GM18505 (cell line): Measurements from ENCODE around the gene TMEM270.
"Not testable (repeated sequence)": the region's sequence is repeated elsewhere in the genome, so short reads cannot be mapped to it uniquely, and the experiment has no call there.

ENCODE experiments used
- ATAC-seq: cut with Tn5 transposase; IDR thresholded peaks from one replicate; pipeline ENCODE4 v1.9.1; 2021; ENCODE audit not compliant: unreplicated experiment
- POLR2A ChIP-seq: IDR thresholded peaks from 4 replicates; pipeline ENCODE4 v1.6.1; 2011; ENCODE audit warnings: borderline replicate concordance; ENCODE audit not compliant: insufficient read depth, insufficient read length; ENCODE audit errors: extremely low read depth

The TMEM270 gene, protein sequence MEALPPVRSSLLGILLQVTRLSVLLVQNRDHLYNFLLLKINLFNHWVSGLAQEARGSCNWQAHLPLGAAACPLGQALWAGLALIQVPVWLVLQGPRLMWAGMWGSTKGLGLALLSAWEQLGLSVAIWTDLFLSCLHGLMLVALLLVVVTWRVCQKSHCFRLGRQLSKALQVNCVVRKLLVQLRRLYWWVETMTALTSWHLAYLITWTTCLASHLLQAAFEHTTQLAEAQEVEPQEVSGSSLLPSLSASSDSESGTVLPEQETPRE

DNA sequence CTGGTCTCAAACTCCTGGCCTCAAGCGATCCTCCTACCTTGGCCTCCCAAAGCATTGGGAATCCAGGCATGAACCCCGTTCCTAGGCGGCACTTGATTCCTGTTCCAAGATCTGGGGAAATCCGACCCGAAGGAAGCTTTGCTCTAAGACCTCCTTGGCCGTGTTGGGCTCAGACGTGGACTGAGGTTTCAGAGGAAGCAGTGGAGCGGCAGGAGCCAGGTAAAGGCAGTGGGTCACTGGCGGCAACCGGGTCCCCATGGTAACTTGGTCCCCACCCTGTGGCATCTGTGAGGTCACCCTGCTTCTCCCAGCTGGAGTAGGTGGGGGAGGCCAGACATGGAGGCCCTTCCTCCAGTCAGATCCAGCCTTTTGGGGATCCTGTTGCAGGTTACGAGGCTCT lies at the start of gene TMEM270:
Gene TMEM270, plus strand, starts transcription at position 301 of the 400 bp plus-strand sequence. Its CDS starts 36 bp downstream, at position 337.
- no peak for ATAC-seq
- no peak for TF ChIP-seq POLR2A

GRCh38 chr7:73811760-73812168 lies 49.2 kb upstream of the TMEM270 start:
- no peak for TF ChIP-seq POLR2A
- no peak for ATAC-seq

GRCh38 chr7:73812996-73813395 lies 48.0 kb upstream of the TMEM270 start:
- ATAC-seq = no peak
- no peak for TF ChIP-seq POLR2A

DNA sequence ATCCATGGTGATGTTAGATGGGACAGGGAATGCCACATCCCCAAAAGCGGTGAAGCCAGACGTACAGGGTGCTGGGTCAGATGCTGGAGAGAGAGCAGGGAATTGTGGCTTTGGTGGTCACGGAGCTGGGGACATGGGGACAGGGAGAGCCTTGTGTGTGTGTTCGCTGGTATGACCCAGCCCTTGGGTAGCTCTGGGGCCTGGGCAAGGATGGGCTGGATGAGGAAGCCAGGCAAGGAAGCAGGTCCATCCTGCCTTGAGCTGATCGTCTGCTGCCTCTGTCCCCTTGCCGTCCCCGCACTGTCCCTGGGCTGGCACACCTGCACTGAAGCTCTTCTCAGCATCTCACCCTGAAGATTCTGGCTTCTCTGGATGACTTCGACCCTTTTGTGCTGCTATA lies 45.5 kb upstream of the TMEM270 start:
- ATAC-seq = no peak

GRCh38 chr7:73817121-73817520 lies 43.8 kb upstream of the TMEM270 start:
- TF ChIP-seq POLR2A = no peak
- no peak for ATAC-seq

More for the DNA sequence above, 45.5 kb upstream of the TMEM270 start:
- no peak for TF ChIP-seq POLR2A

DNA sequence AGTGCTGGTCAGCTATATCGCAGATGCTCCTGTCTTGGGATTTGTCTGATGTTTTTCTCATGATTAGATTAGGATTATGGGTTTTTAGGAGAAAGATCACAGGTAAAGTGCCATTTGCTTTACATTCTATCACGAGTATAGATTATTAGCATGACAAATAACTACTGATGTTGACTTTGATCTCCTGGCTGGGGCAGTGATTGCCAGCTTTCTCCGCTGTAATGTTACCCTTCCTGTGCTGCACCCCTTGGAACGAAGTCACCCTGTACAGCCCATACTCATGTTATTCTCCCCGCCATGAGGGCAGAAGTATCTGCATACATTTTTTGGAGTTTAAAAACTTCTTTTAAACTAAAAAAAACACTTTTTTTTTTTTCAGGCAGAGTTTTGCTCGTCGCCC lies 40.9 kb upstream of the TMEM270 start:
- TF ChIP-seq POLR2A = no peak
- ATAC-seq = no peak

- ATAC-seq = not testable (repeated sequence)
Measured at GRCh38 chr7:73821597-73822285, 39.2 kb upstream of the TMEM270 start.

- ATAC-seq = no peak
Measured at GRCh38 chr7:73822319-73823173, 38.4 kb upstream of the TMEM270 start.

GRCh38 chr7:73823257-73823656 lies 37.7 kb upstream of the TMEM270 start:
- no peak for ATAC-seq
- no peak for TF ChIP-seq POLR2A

More at GRCh38 chr7:73822319-73823173, 38.4 kb upstream of the TMEM270 start:
- TF ChIP-seq POLR2A = no peak

DNA sequence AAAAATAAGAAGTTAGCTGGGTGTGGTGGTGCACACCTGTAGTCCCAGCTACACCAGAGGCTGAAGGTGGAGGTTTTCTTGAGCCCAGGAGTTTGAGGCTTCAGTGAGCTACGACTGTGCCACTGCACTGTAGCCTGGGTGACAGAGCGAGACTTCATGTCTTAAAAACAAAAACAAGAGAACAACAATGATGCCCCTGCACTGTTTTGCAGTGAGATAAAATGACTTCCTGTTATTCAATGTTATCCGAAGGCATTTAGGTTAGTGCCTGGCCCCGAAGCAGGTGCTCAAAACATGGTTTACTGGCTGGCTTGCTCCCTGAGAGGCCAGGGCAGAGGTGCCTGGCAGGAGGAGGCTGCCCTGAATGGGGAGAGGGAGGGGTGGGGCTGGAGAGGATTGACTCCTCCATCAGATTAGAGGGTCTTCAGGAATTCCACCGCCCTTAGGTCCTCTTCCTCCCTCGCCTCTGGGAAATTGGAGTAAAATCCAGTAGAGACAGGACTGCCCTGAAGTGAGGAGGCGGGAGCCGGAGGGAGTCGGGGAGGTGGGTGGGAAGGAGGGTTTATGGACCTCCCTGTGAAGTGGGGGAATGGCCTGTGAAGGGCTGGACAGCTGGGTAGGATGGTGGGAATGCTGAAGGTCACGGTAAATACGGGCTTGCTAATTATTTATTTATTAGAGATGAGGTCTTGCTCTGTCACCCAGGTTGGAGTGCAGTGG lies 36.9 kb upstream of the TMEM270 start:
- no peak for ATAC-seq

GRCh38 chr7:73824986-73825385 lies 36.0 kb upstream of the TMEM270 start:
- no peak for ATAC-seq
- TF ChIP-seq POLR2A = no peak

More for the DNA sequence above, 36.9 kb upstream of the TMEM270 start:
- no peak for TF ChIP-seq POLR2A

DNA sequence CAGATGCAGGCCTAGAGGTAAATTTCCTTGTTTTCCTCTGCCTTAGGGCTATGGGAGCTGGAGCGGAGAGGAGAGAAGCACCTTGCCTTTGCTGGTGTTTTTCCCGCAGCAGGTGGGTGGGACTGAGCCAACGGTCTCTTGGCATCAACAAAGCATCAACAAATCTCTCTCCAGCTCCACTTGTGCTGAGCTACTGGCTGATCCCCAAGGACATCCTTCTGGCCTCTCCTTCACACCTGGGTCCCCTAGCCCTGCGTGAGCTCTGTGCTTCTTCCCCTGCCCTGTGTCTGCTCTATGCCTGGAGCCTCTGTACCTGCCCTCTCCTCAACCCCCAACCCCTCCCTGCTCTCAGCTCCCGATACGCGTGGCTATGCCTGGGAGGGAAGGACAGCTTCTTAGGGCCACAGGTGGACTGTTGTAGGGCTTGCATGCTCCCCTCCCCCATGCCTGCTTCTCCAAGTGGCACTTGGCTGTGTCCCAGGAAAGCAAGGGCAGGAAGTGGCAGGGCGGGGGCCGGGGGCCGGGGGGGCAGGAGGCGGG lies 33.3 kb upstream of the TMEM270 start:
- no peak for ATAC-seq
- TF ChIP-seq POLR2A = no peak

GRCh38 chr7:73828107-73828803 lies 32.7 kb upstream of the TMEM270 start:
- ATAC-seq = no peak
- TF ChIP-seq POLR2A = no peak

DNA sequence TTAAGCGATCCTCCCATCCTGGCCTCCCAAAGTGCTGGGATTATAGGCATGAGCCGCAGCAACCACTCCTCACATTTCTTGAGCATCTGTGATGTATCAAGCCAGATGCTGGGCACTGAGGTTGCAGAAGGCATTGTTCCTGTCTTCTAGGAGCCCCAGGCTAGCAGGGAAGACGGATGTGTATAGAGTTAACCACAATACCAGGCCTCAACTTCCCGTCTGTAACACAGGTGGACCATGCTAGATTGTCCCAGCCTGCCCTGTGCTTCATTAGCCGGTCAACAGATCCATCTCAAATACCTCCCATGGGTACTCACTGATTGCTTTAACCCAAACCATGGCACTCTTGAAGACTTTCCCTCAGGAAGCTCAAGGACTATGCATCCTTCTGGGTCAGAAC lies 32.0 kb upstream of the TMEM270 start:
- no peak for ATAC-seq
- no peak for TF ChIP-seq POLR2A
